Measurements from ENCODE around the gene PAQR8. TPM values are rescaled to one million over a fixed set of nuclear protein-coding genes. Genes with fewer than 3 reads are reported as not detected.
A peak's percentile ranks its signal among the peaks of the same experiment; 100 is the strongest.

The PAQR8 gene
- polyA plus RNA-seq, 1 of the 3 experiments (the other 2 are of a cell fraction), result 2.3 TPM

- DNase-seq, result peak; percentile 63
- Histone ChIP-seq H3K36me3 (replicated peaks in 1 of 2; ENCODE audit: control insufficient read depth in 1 of 2, insufficient read depth in 2 of 2, low read length in 1 of 2) (no peaks in the 10 kb centered on the region), H3K27me3 (ENCODE audit: insufficient read depth) (no peaks in the 10 kb centered on the region), H4K20me1 (ENCODE audit: insufficient read depth) (no peaks in the 10 kb centered on the region), H3K4me1 (ENCODE audit: control insufficient read depth in 1 of 2, insufficient read depth in 2 of 2, low read depth in 1 of 2, low read length in 1 of 2) (peaks cover 17 to 20% of the 10 kb centered on the region in 2 experiments; a peak in 3 of 4 replicates), H3K4me2 (peak overlapping the region; percentile 73), H3K9ac (peak overlapping the region; percentile 21; the same call in 1 of the 2 replicates), H3K27ac (ENCODE audit: low read depth in 2 of 2, low read length in 1 of 2) (peak overlapping the region; percentile 79 to 90), H3F3A (replicated peaks; ENCODE audit: insufficient read depth) (peaks cover 29% of the 10 kb centered on the region), H2AFZ (ENCODE audit: low read depth) (peak overlapping the region; percentile 42; the same call in 1 of the 2 replicates), H3K79me2 (ENCODE audit: insufficient read depth) (no peaks in the 10 kb centered on the region), H3K4me3 (ENCODE audit: low read depth in 2 of 2, low read length in 1 of 2) (peak overlapping the region; percentile 10 to 31; a peak in 3 of 4 replicates), H3K9me3 (no peaks in the 10 kb centered on the region), H3K9me2 (no peaks in the 10 kb centered on the region)
- 5% methylated on average over 8 of the region's 8 CpGs for WGBS (ENCODE audit: low lambda C conversion rate)
- POLR2A ChIA-PET, result interaction anchor here (1.1 to 1.4 kb wide), 2 partner anchors 28 to 30 kb away, joined by 3 read pairs; partner anchors contain the start of genes EFHC1 and PAQR8
- CTCF ChIA-PET, result interaction anchor here (0.7 to 3.8 kb wide), 10 partner anchors 9 to 274 kb away, joined by 3 to 33 read pairs (median 7); partner anchors contain the start of genes MCM3 and PAQR8
- TF ChIP-seq ZBTB33 (IDR thresholded peaks at IDR 0.05; ENCODE audit: borderline replicate concordance, low read depth) (no peak), SIN3A (IDR thresholded peaks at IDR 0.05; ENCODE audit: borderline replicate concordance, low read depth, low read length) (no peak), POLR2AphosphoS5 (IDR thresholded peaks at IDR 0.05; ENCODE audit: low read depth, low read length) (no peak), USF2 (IDR thresholded peaks at IDR 0.05; ENCODE audit: borderline replicate concordance, low read depth, low read length) (no peak), YY1 (IDR thresholded peaks at IDR 0.05; ENCODE audit: low read depth) (no peak), EP300 (IDR thresholded peaks at IDR 0.05; ENCODE audit: borderline replicate concordance in 1 of 2, low read depth in 1 of 2, low read length in 1 of 2) (peak in 1 of 2 experiments; percentile 14; a peak in 1 of 4 replicates), NRF1 (IDR thresholded peaks at IDR 0.05; ENCODE audit: low read depth, low read length) (no peak), JUND (IDR thresholded peaks at IDR 0.05) (peak; percentile 22; the same call in 1 of the 2 replicates), EZH2phosphoT487 (IDR thresholded peaks at IDR 0.05; ENCODE audit: borderline replicate concordance, low read depth) (no peak), GABPA (IDR thresholded peaks at IDR 0.05; ENCODE audit: low read depth) (no peak), CHD2 (IDR thresholded peaks at IDR 0.05; ENCODE audit: low read length, partially characterized antibody) (peak; percentile 11), USF1 (IDR thresholded peaks at IDR 0.05; ENCODE audit: borderline replicate concordance, low read depth) (no peak), GATA2 (CRISPR knock-in tag; IDR thresholded peaks at IDR 0.05) (peak; percentile 43; the same call in 1 of the 2 replicates), ELF1 (IDR thresholded peaks at IDR 0.05) (no peak), MEF2A (IDR thresholded peaks at IDR 0.05; ENCODE audit: borderline replicate concordance, low read depth) (no peak), RAD21 (IDR thresholded peaks at IDR 0.05; ENCODE audit: low read length) (peak; percentile 55), RFX5 (IDR thresholded peaks at IDR 0.05; ENCODE audit: low read length) (no peak), TAF1 (IDR thresholded peaks at IDR 0.05; ENCODE audit: borderline replicate concordance, low read depth, low read length) (no peak), FOXJ3 (CRISPR knock-in tag; IDR thresholded peaks at IDR 0.05) (no peak), NFIC (IDR thresholded peaks at IDR 0.05; ENCODE audit: borderline replicate concordance) (peak; percentile 85), MAX (IDR thresholded peaks at IDR 0.05; ENCODE audit: low read depth) (no peak), FOXM1 (IDR thresholded peaks at IDR 0.05; ENCODE audit: low read depth) (no peak), MXI1 (IDR thresholded peaks at IDR 0.05; ENCODE audit: low read depth, low read length) (no peak), RCOR1 (IDR thresholded peaks at IDR 0.05; ENCODE audit: low read length) (peak; percentile 54; the same call in 1 of the 2 replicates), CTCF (IDR thresholded peaks at IDR 0.05) (peak; percentile 42)
Measured at GRCh38 chr6:52389626-52390360, 27.8 kb downstream of the PAQR8 start.
